ENCODE measurements around the gene CNKSR3.
A peak's percentile ranks its signal among the peaks of the same experiment; 100 is the strongest.

CNKSR3 gene

DNA sequence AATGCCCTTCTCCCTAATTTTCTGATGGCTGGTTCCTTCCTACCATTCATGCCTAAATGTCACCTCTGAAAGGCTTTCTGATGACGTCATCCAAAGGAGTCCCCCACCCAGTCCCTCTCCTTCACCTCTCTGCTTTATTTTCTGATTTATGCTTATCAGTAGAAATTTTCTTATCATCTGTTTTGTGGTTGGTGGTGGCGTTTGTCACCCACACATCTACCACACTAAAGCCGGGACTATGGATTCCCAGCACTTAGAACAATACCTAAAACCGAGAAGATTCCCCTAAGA, 9.0 kb downstream of the CNKSR3 start:
- no peak for DNase-seq

DNA sequence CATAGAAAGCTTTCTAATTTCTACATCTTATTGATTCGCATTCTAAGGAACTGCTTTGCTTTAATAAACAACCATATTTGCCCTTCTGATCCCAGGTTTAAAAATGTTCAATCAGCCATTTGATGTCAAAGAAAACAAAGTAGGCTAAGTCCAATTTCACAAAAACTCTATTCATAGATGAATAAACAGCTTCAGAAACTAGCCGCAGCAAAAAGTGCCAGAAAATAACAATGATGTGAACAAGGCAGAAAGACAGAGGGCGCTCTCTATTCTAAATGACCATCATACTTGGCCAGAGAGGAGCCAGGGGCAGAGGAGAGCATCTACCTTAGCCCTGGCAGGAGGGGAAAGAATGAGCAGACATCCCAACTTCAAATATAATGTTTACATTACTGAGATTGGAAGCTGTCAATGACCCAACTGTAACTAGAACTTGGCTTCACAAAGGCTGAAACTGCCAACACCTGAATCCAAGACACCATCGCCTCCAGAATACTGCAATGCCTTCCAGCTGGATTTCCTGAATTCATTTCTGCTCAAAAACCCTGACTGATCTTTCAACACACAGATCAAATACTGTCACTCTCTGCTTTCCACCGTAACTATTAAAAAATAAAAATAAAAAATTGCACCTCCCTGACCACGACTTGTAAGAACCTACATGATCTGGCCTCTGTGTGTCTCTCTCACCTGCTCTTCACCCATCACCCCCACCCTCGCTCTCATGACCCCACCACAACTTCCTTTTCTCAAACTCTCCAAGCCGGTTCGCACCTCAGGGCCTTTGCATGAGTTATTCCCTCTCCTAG, 9.5 kb downstream of the CNKSR3 start:
- no peak for DNase-seq

DNA sequence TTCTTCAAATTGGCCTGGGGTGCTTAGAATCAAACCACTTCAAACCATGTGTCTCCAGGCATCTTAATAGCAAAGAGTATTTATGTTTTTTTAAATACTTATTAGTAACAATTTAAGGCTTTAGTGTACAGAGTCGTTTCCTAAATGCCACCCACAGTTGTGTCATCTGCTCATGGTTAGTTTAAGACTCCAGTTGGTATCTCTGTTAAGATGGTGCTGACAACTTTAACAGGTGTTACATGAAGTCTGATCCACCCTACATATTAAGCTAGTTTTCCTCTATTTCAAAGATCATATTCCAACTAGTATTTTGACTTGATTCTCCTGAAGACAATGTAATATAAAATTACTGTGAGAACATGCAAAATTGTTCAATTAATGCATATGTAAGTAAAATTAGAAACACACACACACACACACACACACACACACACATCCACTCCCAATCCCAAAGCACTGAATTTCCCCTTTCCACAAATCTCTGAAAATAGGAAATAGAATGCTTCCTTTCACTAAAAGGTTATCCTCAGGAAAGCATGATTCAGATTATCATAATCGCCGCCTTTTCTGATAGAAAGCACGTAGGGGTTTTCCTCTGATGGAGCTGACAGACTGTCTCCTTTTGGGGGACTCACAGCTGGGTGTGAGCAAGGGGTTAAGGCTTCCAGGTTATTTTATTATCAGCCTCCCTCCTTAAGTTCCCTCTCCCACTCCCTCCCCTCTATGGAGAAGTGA, 10.5 kb downstream of the CNKSR3 start:
- DNase-seq: no peak

DNA sequence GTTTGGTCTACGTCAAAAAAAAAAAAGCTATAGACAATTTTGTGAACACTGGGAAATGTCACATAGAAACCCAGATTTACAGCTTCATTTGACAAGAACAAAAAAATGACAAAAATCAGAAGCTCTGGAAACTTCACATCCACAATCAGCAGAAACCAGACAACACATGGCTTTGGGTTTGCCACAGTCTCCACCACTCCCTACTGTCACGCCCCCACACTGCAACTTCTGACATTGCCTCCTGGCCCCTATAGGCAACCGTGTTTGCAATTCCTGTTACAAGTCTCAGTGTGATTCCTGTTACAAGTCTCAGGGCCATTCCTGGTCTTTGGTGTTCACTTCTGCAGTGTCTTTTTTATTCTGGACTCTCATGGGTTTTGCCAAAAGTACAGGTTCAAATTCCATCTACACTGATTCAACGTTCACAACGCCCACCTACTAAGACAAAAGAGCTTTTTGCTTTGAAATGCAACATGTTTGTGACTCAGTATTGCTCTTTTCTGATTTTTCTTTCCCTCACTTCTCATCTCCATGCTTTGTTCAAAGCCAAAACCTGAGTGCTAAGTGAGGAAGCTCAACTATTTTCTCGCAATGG, 12.0 kb downstream of the CNKSR3 start:
- no peak for DNase-seq

DNA sequence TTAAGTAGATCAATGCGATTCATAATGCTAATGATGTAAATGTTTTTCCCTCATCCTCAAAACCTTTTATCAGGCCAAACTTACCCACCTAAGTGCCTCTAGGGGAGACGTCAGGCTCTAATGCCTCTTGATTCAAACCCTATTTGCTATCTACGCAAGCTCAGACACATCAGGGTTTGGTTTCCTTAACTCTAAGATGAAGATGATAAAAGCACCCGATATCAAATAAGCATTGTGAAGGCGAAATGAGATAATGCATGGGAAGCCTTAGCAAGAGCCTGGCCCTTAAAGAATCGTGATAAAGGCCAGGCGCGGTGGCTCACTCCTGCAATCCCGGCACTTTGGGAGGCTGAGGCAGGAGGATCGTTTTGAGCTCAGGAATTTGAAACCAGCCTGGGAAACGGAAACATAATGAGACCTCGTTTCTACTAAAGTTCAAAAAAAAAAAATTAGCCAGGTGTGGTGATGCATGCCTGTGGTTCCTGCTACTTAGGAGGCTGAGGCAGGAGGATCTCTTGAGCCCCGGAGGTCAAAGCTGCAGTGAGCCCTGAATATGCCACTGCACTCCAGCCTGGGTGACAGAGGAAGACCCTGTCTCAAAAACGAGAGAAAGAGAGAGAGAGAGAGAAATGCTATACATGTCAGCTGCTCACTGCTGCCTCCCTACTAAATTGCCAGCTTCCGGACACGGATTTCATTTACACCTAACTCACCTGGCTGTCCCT, 13.5 kb downstream of the CNKSR3 start:
- no peak for DNase-seq

DNA sequence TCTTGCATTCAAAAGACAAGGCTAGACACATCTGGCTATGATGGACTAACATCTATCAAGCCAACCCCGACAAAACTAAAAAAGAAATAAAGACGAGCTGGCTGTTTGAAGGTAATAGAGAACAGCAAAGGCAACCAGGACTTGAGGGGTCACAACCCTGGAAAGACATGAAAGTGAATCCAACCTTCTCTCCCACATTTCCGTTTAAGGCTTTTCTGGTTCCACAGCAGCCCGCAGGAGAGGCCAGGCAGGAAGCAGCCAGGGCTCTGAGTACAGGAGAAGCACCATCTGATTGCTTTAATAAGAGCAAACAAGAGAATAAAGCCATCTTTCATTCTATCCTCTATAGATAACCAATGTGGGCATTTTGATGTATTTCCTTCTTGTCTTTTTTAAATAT, 14.3 kb downstream of the CNKSR3 start:
- no peak for DNase-seq

DNA sequence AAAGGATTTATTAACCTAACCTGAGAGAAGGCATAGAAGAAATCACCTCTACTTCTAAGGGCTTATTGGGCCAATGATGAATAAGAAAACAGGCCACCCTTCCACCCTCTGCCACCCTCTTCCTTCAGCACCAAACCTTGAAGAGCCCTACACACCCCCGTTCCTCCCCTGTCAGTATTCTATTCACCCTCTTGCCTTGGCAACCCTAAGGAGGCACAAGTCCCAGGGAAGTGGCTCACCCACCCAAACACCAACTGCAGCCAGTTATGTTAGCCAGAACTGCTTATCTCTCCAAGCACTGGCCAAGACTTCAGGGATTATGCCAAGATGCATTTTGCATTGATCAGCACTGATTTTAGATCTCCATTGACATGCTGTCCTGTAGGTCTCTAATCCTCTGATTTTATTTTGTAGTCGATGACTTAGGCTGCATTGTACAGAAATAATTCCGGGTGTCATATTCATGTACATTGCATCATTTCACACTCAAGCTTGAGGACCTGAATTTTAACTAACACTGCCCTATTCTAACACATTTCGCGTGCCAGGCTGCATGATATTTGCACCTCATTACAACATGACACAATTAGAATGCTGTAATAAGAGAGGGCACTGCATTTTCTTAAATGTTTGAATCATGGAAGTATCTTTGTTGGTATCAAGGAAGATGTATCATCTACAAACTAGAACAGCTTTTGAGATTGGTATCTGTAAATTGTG, 15.7 kb downstream of the CNKSR3 start:
- no peak for DNase-seq

DNA sequence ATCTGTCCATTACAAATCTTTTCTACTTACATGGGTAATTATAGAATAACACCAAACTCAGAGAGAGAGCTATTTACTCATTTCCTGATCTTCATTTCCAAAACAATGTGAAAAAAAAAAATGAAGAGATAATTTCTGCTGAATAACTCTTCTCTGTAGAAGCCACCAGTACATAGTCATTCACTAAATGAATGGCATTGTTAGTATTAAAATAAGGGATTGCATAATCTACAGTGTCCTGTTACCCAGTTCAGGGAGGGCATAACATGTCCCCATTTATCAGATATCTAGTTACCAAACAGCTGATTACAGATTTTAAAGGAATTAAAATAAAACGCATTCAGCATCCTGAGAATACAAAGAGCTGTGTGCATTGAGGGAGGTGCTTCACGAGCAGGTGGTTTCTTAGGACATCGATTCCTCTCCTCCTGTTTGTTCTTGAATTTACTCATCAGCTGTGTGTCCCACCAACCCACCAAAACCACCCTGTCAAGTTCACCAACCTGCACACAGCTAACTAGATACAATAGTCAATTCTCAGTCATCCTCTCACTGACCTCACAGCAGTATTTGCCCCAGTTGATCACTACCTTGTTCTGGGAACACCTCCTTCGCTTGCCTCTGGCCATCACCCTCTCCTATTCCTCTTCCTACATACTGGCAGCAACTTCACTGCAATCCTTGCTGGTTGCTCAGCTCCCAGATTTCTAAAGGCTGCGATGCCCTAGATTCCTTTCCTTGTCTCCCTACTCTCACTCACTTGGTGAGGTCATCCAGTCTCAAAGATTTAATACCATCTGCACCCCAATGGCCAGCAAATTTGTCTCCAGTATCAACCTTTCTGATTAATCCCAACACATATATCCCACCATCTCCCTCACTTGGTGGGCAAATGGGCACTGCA, 18.7 kb downstream of the CNKSR3 start:
- DNase-seq: peak; percentile 28

DNA sequence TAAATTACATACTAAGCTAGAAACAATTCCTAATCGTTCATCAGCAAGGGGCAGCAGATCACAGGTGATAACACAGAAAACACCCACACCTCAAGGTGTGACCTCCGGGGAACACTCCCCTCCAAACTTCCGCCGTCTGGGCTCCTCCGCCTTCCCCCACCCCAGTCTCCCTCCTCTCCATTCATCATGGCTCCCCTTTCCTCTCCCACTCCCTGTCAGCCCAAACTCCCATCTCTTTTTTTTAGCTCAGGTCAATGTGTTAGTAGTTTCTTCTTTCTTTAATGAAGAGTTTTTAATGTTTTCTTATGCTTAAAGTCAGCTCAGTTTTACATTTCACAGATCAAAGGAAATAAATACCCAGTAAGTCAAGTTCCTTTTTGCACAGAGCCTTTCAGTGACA, 20.7 kb downstream of the CNKSR3 start:
- no peak for DNase-seq

DNA sequence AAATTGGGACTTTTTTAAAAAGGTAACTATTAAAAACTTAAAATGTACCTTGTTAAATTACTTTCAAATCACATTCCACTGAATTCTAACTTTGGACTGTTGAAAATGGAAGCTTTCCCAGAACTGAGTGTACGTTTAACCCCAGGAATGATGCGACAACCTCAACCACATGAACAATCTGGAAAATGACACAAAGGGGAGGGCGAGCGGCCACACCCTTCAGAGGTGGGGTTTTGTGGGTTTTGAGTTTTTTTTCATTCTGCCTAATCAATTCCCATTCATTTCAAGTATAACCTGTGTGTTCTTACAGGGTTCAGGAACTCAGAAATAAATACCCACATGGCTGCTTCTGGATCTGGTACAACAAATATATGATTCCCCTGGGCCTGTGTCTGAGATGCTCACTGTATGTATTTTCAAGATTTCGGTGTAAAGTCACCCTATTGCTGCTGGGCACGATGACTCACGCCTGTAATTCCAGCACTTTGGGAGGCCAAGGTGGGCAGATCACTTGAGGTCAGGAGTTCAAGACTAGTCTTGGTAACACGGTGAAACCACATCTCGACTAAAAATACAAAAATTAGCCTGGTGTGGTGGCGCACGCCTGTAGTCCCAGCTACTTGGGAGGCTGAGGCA, 21.6 kb downstream of the CNKSR3 start:
- DNase-seq: peak; percentile 76

DNA sequence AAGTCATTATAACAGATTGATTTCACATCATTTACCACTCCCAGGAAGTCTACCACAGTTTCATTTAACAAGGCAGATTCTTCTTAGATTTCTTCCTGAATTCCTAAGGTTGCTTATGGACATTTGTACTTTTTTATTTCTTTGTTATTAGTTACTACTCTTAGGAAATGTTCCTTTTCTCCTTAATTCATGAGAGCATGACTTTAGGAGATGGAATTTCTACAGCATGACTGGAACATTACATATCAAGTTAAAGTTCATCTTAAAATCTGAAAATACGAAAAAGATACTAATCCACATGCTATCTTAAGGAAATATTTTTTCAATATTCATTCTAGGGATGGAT, 22.3 kb downstream of the CNKSR3 start:
- peak; percentile 40 for DNase-seq

DNA sequence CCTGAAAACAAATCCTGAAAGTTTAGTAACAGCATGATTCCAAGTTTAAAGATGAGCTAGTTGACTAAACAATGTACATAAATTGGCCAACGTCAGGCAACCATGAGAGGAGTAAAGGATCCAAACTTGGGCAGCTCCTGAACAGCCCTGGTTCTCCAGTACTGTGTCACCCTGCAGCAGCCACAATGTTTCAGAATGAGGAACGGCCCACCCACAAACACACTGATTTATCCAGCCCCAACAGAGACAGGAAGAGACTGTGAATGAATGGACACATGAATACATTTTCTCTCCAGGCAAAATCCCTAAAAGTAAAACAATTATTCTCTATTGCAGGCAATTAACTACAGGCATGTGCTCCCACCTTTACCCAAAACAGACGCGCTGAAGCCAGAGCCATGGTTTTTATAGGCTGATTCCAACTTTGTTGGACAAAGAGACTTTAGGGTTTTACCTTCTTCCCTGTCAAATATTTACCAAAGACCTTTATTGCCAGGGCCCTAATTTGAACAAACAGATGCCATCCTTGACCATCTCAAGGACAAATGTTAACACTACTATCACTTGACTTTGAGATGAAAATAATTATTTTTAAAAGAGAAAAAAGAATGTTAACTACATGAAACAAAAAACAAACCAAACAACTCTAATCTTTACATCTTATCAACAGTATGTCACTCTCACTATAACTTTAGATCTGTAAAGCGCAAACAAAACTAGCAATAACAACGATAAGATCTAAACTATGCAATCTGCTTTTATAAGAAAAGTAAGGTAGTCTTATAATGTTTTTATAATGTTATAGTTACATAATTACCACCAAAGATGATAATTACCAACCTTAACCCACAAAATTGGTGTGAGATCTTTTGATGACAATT, 22.9 kb downstream of the CNKSR3 start:
- peak; percentile 45 for DNase-seq

DNA sequence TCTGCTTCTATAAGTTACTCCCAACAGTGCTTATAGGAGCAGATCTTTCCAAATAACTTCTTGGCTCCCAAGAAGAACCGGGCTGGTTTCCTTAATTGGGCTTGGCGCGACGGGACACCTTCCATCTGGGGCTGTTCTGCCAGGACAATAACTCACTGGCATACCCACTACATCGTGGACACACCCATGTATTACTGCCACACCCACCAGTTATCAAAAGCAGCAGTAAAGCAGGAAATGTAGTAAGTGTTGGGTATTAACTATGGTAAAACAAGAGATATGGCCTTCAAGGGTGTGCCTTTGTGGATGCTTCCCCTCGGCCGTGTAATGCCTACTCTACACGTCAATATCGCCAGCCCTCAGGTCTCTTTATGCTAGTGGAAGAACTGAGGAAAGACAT, 24.7 kb downstream of the CNKSR3 start:
- no peak for DNase-seq

DNA sequence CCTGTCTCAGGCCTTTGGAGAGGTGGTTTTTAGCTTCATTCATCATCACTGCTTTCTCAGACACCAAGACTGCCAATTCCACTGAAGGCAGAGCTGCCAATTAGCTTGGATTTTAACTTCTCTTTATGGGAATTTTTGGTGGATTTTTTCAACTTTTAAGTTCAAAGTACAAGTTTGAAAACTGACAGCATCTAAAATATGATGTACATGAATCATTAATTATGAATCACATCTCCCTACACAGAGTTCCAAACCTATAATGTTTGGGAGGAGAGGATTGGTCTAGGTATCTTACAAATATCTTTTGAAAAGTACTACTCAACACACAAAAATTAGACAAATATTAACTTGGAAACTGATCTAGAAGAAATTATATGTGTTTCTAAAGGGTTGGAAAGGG, 25.5 kb downstream of the CNKSR3 start:
- peak; percentile 33 for DNase-seq

DNA sequence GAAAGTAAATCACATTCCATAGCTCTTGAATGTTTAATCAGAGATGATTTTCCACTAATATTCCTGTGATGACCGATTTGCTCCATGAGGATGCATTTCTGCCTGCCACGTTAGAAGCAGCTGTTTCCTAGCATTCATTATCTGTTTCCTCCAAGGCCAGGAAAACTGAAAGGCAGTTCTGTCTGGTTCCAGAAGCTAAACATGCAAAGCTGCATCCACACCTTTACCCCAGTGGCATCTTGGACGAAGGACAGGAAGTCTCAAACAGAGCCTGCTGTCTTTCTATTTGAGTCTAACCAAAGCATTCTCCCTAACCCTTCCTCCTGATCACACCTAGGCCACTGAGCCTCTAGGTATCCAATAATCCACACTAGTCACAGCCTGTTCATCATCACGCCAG, 27.6 kb downstream of the CNKSR3 start:
- DNase-seq: no peak

DNA sequence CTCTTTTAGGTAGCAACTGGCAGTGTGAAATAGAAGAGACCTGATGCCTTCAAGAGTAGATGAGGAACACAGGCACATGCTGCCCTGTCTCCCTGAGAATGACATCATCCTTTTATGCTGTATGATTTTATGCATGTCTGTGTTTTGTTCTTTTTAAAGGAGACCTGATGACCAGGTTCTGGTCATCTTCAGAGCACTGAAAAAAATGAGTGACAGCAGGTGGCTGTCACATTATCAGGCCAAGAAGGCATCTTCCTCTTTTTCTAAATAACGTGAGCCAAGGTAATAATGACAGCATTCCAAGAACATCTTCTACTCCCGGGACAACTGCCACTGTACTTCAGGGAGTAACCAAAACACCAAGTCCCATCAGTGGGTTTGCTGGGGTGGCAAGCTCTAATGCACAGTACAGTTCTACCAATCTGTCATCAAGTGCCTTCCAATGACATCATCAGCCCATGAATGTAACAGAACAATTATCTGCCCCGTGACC, 28.9 kb downstream of the CNKSR3 start:
- DNase-seq: no peak

DNA sequence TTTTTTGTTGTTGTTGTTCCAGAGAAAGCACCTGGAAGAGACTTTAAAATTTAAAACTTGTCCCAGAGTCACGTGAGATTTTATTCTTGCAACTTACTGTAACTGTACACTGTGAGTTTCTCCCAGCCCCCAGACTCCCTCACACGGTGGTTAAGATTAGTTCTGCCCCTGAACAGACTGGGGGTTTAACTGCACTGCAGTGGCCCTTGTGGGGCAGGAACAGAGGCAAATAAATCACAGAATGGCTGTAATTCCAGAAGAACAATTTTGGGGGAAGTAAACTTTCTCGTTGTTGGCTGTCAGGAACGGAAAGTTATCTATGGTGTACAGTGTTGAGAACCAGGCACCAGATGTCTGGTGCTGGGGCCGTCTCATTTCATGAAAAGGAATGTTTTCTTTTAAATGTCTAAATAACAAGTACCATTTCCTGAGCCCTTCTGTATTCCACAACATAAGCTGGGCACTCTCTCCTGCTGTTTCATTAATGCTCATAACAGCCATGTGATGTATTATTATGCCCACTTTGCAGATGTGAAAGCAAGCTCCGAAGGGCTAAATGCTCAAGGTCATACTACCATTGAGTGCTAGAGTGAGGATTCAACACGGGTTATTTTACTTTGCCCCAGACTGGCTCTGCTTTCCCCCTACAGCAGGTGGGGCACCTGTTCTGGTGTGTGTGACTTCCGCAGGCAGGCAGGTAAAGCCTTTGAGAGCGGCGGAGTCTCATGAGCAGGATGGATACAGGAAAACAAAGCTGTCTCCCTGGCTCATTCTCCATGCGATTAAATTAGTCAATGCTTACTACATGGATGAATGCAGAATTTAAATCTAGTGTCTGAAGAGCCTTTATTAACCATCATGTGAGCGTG, 30.5 kb downstream of the CNKSR3 start:
- DNase-seq: peak; percentile 48

DNA sequence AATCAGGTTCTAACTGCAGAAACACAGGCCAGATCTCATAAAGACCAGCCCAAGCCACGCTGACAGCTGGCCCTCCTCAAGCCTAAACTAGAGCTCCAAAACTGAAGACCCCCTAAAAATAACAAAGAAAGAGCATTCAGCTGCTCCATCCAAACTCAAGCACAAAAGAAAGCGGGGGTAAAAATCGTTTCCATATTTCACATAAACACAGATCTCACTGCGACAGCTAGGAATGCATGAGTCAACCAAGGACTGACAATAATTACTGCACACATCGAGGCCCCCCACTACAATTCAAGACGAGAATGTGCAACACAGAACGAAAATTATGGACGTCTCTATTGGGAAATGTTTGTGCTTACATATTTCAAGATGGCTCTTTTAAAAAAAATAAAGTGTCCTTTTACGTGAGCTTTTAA, 31.1 kb downstream of the CNKSR3 start:
- DNase-seq: peak; percentile 85

DNA sequence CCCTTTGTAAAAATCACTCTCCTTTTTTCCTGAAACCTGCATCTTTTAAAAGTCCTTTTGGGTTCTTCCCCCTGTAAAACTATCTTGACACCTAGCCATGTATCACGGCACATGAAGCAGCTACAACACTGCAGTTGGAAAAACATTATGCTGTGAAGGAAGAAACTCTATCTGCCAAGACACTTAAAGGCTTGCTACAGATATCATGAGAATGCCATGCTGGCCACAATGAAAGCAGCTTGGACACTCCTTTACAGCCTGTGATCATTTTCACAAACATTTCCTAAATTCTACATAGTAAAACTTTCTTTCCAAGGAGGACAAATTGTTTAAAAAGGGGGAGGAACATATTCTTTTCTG, 31.8 kb downstream of the CNKSR3 start:
- peak; percentile 26 for DNase-seq

All from fibroblast of skin of back (primary cell).